HEK293 (cell line): ENCODE data around the gene PGBD5.

ENCODE experiments used
- CTCF ChIP-seq: fragments of 450-650 bp; formaldehyde crosslinking; IDR thresholded peaks from 2 replicates; pipeline ENCODE4 v1.5.1; 2016; ENCODE audit warnings: missing biosample characterization, missing genetic modification characterization
- ZNF121 ChIP-seq: fragments of 450-650 bp; formaldehyde crosslinking; IDR thresholded peaks from 2 replicates; pipeline ENCODE4 v1.5.1; 2016; ENCODE audit warnings: missing biosample characterization, missing genetic modification characterization
- ZNF202 ChIP-seq: fragments of 450-650 bp; formaldehyde crosslinking; IDR thresholded peaks from 2 replicates; pipeline ENCODE4 v1.5.1; 2016; ENCODE audit warnings: missing biosample characterization, missing genetic modification characterization, borderline replicate concordance
- ZNF221 ChIP-seq: fragments of 450-650 bp; formaldehyde crosslinking; IDR thresholded peaks from 2 replicates; pipeline ENCODE4 v1.5.1; 2017; ENCODE audit warnings: missing biosample characterization, missing genetic modification characterization, borderline replicate concordance

- TF ChIP-seq ZNF121 (tag by site-specific recombination) (no peak), CTCF (tag by site-specific recombination) (no peak), ZNF221 (tag by site-specific recombination) (no peak), ZNF202 (tag by site-specific recombination) (no peak)
These were observed 94.1 kb downstream of the PGBD5 start for GRCh38 chr1:230332061-230332460.
